Epithelial cell of proximal tubule (primary cell): ENCODE data around the gene ZNF841. TPM values are rescaled to one million over a fixed set of nuclear protein-coding genes. Genes with fewer than 3 reads are reported as not detected.
"Not testable (repeated sequence)": the region's sequence is repeated elsewhere in the genome, so short reads cannot be mapped to it uniquely, and the experiment has no call there.

Experiments
- DNase-seq: peaks from one replicate; pipeline ENCODE4 v3.0.0-alpha.2; 2011; ENCODE audit warnings: low read depth
- H3K4me3 ChIP-seq: 2 replicates; pipeline ENCODE4 v1.5.1; 2011; ENCODE audit warnings: low read depth, mild to moderate bottlenecking, low read length
- CTCF ChIP-seq: conservative IDR thresholded peaks from 2 replicates; pipeline ENCODE4 v1.5.1; 2012; ENCODE audit warnings: low read depth, mild to moderate bottlenecking, low read length
- total RNA-seq: library from RNA; depleted of rRNA; stranded (reverse); fragments of >200 nt; gene quantifications from 2 replicates; pipeline ENCODE4 v1.2.3, GENCODE V29; 2015

ZNF841 gene
- total RNA-seq, 1 donor from 2014 or later, result 5.0 TPM

GRCh38 chr19:52066258-52066863 lies 29.2 kb downstream of the ZNF841 start:
- no peak overlapping the region for H3K4me3 ChIP-seq
- TF ChIP-seq CTCF, result no peak
- DNase-seq, result no peak

- TF ChIP-seq CTCF, result no peak
- H3K4me3 ChIP-seq, result no peak overlapping the region
- DNase-seq, result no peak
Observed at GRCh38 chr19:52065399-52065798, 30.2 kb downstream of the ZNF841 start.

- not testable (repeated sequence) for H3K4me3 ChIP-seq, DNase-seq
Observed at GRCh38 chr19:52056480-52056879, 39.1 kb downstream of the ZNF841 start.

- not testable (repeated sequence) for H3K4me3 ChIP-seq, DNase-seq
Observed at GRCh38 chr19:52051736-52052135, 43.8 kb downstream of the ZNF841 start.

GRCh38 chr19:52048555-52049501 lies 46.7 kb downstream of the ZNF841 start, which contains the start of gene ZNF432:
Gene ZNF432, minus strand, starts transcription at chr19:52048838. Its CDS starts 1,970 bp downstream, at chr19:52046868.
- no peak for TF ChIP-seq CTCF
- peak; percentile 59 for DNase-seq
- H3K4me3 ChIP-seq, result peak within 1 kb of the TSS; percentile 90

DNA sequence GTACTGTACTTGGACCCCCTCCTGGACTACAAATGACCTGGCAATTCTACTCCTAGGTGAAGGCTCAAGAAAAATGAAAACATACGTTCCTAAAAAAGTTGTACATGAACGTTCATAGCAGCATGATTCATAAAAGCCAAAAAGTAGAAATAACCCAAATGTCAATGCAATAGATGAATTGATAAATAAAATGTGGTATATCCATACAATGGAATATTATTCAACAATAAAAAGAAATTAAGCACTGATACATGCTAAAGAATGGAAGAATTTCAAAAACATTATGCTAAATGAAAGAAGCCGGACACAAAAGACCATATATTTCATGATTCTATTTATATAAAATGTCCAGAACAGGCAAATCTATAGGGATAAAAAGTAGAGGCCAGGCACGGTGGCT lies 56.4 kb downstream of the ZNF841 start:
- no peak for DNase-seq
- TF ChIP-seq CTCF, result no peak

GRCh38 chr19:52034051-52034728 lies 61.4 kb downstream of the ZNF841 start:
- no peak overlapping the region for H3K4me3 ChIP-seq
- no peak for TF ChIP-seq CTCF
- no peak for DNase-seq

More for the DNA sequence above, 56.4 kb downstream of the ZNF841 start:
- no peak overlapping the region for H3K4me3 ChIP-seq

- peak overlapping the region; percentile 77 for H3K4me3 ChIP-seq
- TF ChIP-seq CTCF, result no peak
- DNase-seq, result no peak
Observed at GRCh38 chr19:52028780-52029123, 66.8 kb downstream of the ZNF841 start.
